Mesenchymal stem cell (in vitro differentiated cells and primary cell): ENCODE results near the gene LGALS12.

Source experiments
- DNase-seq: peaks from one replicate; pipeline ENCODE4 v3.0.0-alpha.2; 2013
- H2AFZ ChIP-seq: one replicate; pipeline ENCODE4 v1.6.1; 2013; ENCODE audit warnings: low read depth, mild to moderate bottlenecking, control low read depth, inconsistent platforms, low read length, moderate library complexity
- H2AK5ac ChIP-seq: 2 replicates; pipeline ENCODE4 v1.6.1; 2013; ENCODE audit warnings: low read length, moderate library complexity, mild to moderate bottlenecking, inconsistent platforms; ENCODE audit not compliant: severe bottlenecking
- H2BK120ac ChIP-seq: one replicate; pipeline ENCODE4 v1.6.1; 2013; ENCODE audit warnings: low read depth, mild to moderate bottlenecking, inconsistent platforms, low read length, moderate library complexity
- H2BK12ac ChIP-seq, 2 experiments: one replicate each; pipeline ENCODE4 v1.6.1; 2013; ENCODE audit warnings: inconsistent platforms in 2 of 2, low read length in 2 of 2, mild to moderate bottlenecking in 2 of 2, moderate library complexity in 2 of 2, control low read depth in 1 of 2
- H2BK15ac ChIP-seq: one replicate; pipeline ENCODE4 v1.6.1; 2013; ENCODE audit warnings: mild to moderate bottlenecking, low read depth, inconsistent platforms; ENCODE audit not compliant: poor library complexity, severe bottlenecking
- H2BK5ac ChIP-seq: 2 replicates; pipeline ENCODE4 v1.6.1; 2013; ENCODE audit warnings: low read depth, mild to moderate bottlenecking, low read length, control low read depth, inconsistent platforms; ENCODE audit not compliant: poor library complexity, severe bottlenecking
- H3K14ac ChIP-seq, 2 experiments: one replicate each; pipeline ENCODE4 v1.6.1; 2013; ENCODE audit warnings: inconsistent platforms in 2 of 2, low read length in 2 of 2, control low read depth in 1 of 2, mild to moderate bottlenecking in 1 of 2, moderate library complexity in 1 of 2
- H3K18ac ChIP-seq, 2 experiments: one replicate each; pipeline ENCODE4 v1.6.1; 2013; ENCODE audit warnings: inconsistent platforms in 2 of 2, low read length in 2 of 2, control low read depth in 1 of 2, low read depth in 1 of 2, mild to moderate bottlenecking in 1 of 2
- H3K23ac ChIP-seq, 2 experiments: one replicate each; pipeline ENCODE4 v1.6.1; 2013; ENCODE audit warnings: inconsistent platforms in 2 of 2, low read length in 2 of 2, mild to moderate bottlenecking in 2 of 2, moderate library complexity in 2 of 2, control low read depth in 1 of 2
- H3K27ac ChIP-seq: 2 replicates; pipeline ENCODE4 v1.5.1; 2013; ENCODE audit warnings: mild to moderate bottlenecking, moderate library complexity, low read length, control low read depth, inconsistent platforms; ENCODE audit not compliant: poor library complexity, severe bottlenecking
- H3K27me3 ChIP-seq, 2 experiments: 2 replicates each; pipeline versions ENCODE4 v1.6.1 to v1.7.0; 2013; ENCODE audit warnings: low read length in 2 of 2, mild to moderate bottlenecking in 2 of 2, moderate library complexity in 2 of 2, control low read depth in 1 of 2, inconsistent platforms in 1 of 2; ENCODE audit not compliant: control insufficient read depth in 1 of 2, insufficient read depth in 1 of 2
- H3K36me3 ChIP-seq, 2 experiments: 2 replicates each; pipeline versions ENCODE4 v1.6.1 to v1.7.0; 2013; ENCODE audit warnings: low read length in 2 of 2, control low read depth in 1 of 2, inconsistent platforms in 1 of 2, low read depth in 1 of 2, mild to moderate bottlenecking in 1 of 2; ENCODE audit not compliant: insufficient read depth in 2 of 2, control insufficient read depth in 1 of 2
- H3K4ac ChIP-seq, 2 experiments: one replicate each; pipeline ENCODE4 v1.6.1; 2013; ENCODE audit warnings: inconsistent platforms in 2 of 2, low read length in 2 of 2, mild to moderate bottlenecking in 2 of 2, moderate library complexity in 2 of 2, control low read depth in 1 of 2, low read depth in 1 of 2
- H3K4me1 ChIP-seq: 2 replicates; pipeline ENCODE4 v1.6.1; 2013; ENCODE audit warnings: low read depth, low read length, control low read depth; ENCODE audit not compliant: control insufficient read depth, insufficient read depth
- H3K4me2 ChIP-seq: 2 replicates; pipeline ENCODE4 v1.6.1; 2013; ENCODE audit warnings: low read length, mild to moderate bottlenecking, inconsistent platforms; ENCODE audit not compliant: poor library complexity, severe bottlenecking
- H3K4me3 ChIP-seq, 2 experiments: 2 replicates each; pipeline versions ENCODE4 v1.5.1 to v1.7.0; 2013; ENCODE audit warnings: low read length in 2 of 2, mild to moderate bottlenecking in 2 of 2, control low read depth in 1 of 2, low read depth in 1 of 2; ENCODE audit not compliant: insufficient read depth in 1 of 2
- H3K79me1 ChIP-seq: replicated peaks from 2 replicates; pipeline ENCODE4 v1.6.1; 2013; ENCODE audit warnings: mild to moderate bottlenecking, control low read depth, low read length, inconsistent platforms; ENCODE audit not compliant: poor library complexity, severe bottlenecking
- H3K9ac ChIP-seq: 2 replicates; pipeline ENCODE4 v1.7.0; 2013; ENCODE audit warnings: mild to moderate bottlenecking, low read length, moderate library complexity
- H3K9me3 ChIP-seq: 2 replicates; pipeline ENCODE4 v1.7.0; 2013; ENCODE audit warnings: mild to moderate bottlenecking, low read length; ENCODE audit not compliant: control insufficient read depth
- H4K8ac ChIP-seq: one replicate; pipeline ENCODE4 v1.6.1; 2013; ENCODE audit warnings: inconsistent platforms, mild to moderate bottlenecking, low read length, moderate library complexity
- H4K91ac ChIP-seq: one replicate; pipeline ENCODE4 v1.6.1; 2013; ENCODE audit warnings: mild to moderate bottlenecking, low read length, inconsistent platforms
- WGBS: methylation state at CpG from one replicate; pipeline ENCODE4 v1.1.7; 2013; ENCODE audit warnings: mixed read lengths; 5-methylcytosine and 5-hydroxymethylcytosine counted together

Gene LGALS12

DNA sequence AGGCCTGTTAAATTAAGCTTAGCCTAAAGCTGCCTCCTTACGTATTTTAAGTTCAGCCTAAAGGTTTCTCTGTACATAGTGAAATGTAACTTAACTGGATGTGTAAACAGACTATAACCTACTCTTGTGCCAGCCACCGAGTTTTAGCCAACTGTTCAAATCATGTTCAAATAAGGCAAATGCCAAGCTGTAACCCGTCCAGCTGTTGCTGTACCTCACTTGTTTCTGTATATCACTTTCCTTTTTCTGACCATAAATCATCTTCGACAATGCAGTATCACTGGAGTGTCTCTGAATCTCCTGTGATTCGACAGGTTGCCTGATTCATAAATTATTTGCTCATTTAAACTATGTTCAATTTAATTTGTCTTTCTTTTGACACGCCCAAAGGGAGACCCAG lies 10.9 kb upstream of the LGALS12 start:
- no peak overlapping the region for H2AFZ ChIP-seq
- no peaks in the 10 kb centered on the region for H3K36me3 ChIP-seq
- H3K27me3 ChIP-seq, result no peaks in the 10 kb centered on the region
- H2BK12ac ChIP-seq, result no peak overlapping the region
- DNase-seq, result no peak
- peaks cover 10% of the 10 kb centered on the region for H3K4me1 ChIP-seq
- 88% methylated on average over 5 of the region's 6 CpGs for WGBS
- no peak overlapping the region for H3K27ac ChIP-seq
- no peak overlapping the region for H3K4me2 ChIP-seq
- H2AK5ac ChIP-seq, result no peak overlapping the region
- no peak overlapping the region for H3K4ac ChIP-seq
- H2BK120ac ChIP-seq, result no peak overlapping the region
- no peak overlapping the region for H3K23ac ChIP-seq
- H3K4me3 ChIP-seq, result no peak overlapping the region
- no peak overlapping the region for H4K91ac ChIP-seq
- no peaks in the 10 kb centered on the region for H3K79me1 ChIP-seq
- H3K14ac ChIP-seq, result no peak overlapping the region
- H4K8ac ChIP-seq, result no peak overlapping the region
- no peak overlapping the region for H2BK5ac ChIP-seq
- no peak overlapping the region for H3K18ac ChIP-seq
- H3K9me3 ChIP-seq, result peaks cover 22% of the 10 kb centered on the region
- no peak overlapping the region for H3K9ac ChIP-seq
- H2BK15ac ChIP-seq, result no peak overlapping the region

DNA sequence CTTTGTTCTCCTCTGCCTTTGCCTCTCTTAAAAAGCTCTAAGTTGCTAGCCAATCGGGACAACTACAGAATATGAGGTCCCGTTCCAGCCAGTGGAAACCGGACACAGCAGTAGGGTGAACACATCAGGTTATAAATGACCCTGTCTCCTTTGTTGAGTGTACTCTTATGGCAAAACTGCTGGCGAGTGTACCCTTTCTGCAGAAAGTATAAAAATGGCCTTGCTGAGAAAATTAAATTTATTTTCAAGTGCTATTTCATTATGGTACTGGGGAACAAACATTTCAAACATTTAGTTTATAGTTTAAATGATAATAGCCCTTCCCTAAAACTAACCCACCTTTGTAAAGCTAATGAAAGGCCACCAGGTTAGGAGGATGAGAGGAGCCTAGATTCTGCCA lies 6.0 kb upstream of the LGALS12 start:
- Histone ChIP-seq H3K4ac (no peak overlapping the region), H4K8ac (no peak overlapping the region), H3K4me2 (no peak overlapping the region), H2AFZ (no peak overlapping the region), H3K23ac (no peak overlapping the region), H2BK120ac (no peak overlapping the region), H3K14ac (no peak overlapping the region), H3K18ac (no peak overlapping the region), H2BK15ac (no peak overlapping the region), H3K9me3 (peaks cover 37% of the 10 kb centered on the region), H2BK5ac (no peak overlapping the region), H3K4me3 (no peak overlapping the region), H3K4me1 (no peaks in the 10 kb centered on the region), H3K79me1 (no peaks in the 10 kb centered on the region), H2BK12ac (no peak overlapping the region), H3K9ac (no peak overlapping the region), H3K36me3 (no peaks in the 10 kb centered on the region), H3K27ac (no peak overlapping the region), H2AK5ac (no peak overlapping the region), H3K27me3 (no peaks in the 10 kb centered on the region), H4K91ac (no peak overlapping the region)
- DNase-seq, result no peak
- whole genome bisulfite sequencing, result 81% methylated on average over 3 of the region's 4 CpGs

DNA sequence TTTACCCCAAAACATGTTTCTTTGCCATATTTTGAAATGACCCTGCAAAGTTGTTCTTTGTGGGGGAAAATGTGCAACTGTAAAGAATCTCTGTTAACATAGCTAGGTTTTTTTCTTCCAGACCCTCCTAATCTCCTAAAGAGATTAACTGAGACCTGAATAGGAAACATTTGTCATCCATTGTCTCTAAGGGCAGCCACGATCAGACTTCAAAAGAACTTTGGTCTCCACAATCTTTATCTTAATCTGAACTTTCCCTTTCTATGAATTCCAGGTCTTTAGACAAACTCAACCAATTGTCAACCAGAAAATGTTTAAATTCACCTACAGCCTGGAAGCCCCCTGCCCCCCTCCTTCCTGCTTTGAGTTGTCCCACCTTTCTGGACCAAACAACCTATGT lies 4.6 kb upstream of the LGALS12 start:
- DNase-seq, result no peak
- WGBS, result 26% methylated on average over 1 of the region's 1 CpG
- peaks cover 37% of the 10 kb centered on the region for H3K9me3 ChIP-seq

DNA sequence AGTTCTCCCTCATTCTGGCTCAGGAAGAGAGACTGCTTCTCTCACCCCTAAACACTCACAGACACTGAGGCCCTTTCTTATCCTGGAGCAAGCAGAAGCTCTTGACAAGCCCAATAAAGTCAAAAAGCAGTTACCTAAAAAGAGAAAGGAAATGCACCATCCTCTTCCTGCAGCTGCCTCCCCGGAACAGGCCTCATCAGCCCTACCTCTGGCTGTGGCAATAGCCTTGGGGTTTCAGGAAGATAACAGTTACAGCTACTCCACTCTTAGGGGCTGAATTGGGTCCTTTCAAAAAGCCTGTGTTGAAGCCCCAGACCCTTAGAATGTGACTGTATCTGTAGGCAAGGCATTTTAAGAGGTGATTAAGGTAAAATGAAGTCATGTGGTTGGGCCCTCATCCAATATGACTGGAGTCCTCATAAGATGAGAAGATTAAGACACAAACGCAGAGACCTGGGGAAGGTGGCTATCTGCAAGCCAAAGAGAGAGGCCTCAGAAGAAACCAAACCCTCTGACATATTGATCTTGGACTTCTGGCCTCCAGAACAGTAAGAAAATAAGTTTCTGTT lies 3.5 kb upstream of the LGALS12 start:
- H3K4me2 ChIP-seq, result no peak overlapping the region
- H3K23ac ChIP-seq, result no peak overlapping the region
- no peak overlapping the region for H3K27ac ChIP-seq
- no peak overlapping the region for H2BK5ac ChIP-seq
- no peak overlapping the region for H2BK120ac ChIP-seq
- no peak overlapping the region for H3K9ac ChIP-seq
- no peak overlapping the region for H2AFZ ChIP-seq
- H3K79me1 ChIP-seq, result no peaks in the 10 kb centered on the region
- H2AK5ac ChIP-seq, result no peak overlapping the region
- H3K18ac ChIP-seq, result no peak overlapping the region
- peaks cover 35% of the 10 kb centered on the region for H3K9me3 ChIP-seq
- DNase-seq, result no peak
- H3K4ac ChIP-seq, result no peak overlapping the region
- no peak overlapping the region for H3K14ac ChIP-seq
- H3K27me3 ChIP-seq, result no peaks in the 10 kb centered on the region
- no peaks in the 10 kb centered on the region for H3K36me3 ChIP-seq
- WGBS, result 47% methylated on average over 2 of the region's 2 CpGs
- no peak overlapping the region for H3K4me3 ChIP-seq
- no peak overlapping the region for H4K8ac ChIP-seq
- peaks cover 15% of the 10 kb centered on the region for H3K4me1 ChIP-seq
- no peak overlapping the region for H4K91ac ChIP-seq
- H2BK12ac ChIP-seq, result no peak overlapping the region
- H2BK15ac ChIP-seq, result no peak overlapping the region

More for the DNA sequence above, 4.6 kb upstream of the LGALS12 start:
- Histone ChIP-seq H4K91ac (no peak overlapping the region), H4K8ac (no peak overlapping the region), H3K4me1 (peaks cover 8% of the 10 kb centered on the region), H3K36me3 (no peaks in the 10 kb centered on the region), H2BK15ac (no peak overlapping the region), H3K9ac (no peak overlapping the region), H3K4me2 (no peak overlapping the region), H2AK5ac (no peak overlapping the region), H3K23ac (no peak overlapping the region), H2BK5ac (no peak overlapping the region), H3K27ac (no peak overlapping the region), H2BK120ac (no peak overlapping the region), H3K14ac (no peak overlapping the region), H3K27me3 (no peaks in the 10 kb centered on the region), H3K4ac (no peak overlapping the region), H3K4me3 (no peak overlapping the region), H2BK12ac (no peak overlapping the region), H3K79me1 (no peaks in the 10 kb centered on the region), H3K18ac (no peak overlapping the region), H2AFZ (no peak overlapping the region)
